Right lobe of liver (tissue), 6 donors: ENCODE results near the gene HNRNPA3. TPM values are rescaled to one million over a fixed set of nuclear protein-coding genes. Genes with fewer than 3 reads are reported as not detected.
A peak's percentile ranks its signal among the peaks of the same experiment; 100 is the strongest.
"Not testable (repeated sequence)": the region's sequence is repeated elsewhere in the genome, so short reads cannot be mapped to it uniquely, and the experiment has no call there.

Experiments
- ATAC-seq, 4 donors: fragments of 200-7000 bp; cut with Tn5 transposase; one replicate each; pipeline ENCODE4 v1.9.1; 2020; ENCODE audit warnings: mild to moderate bottlenecking in 4 of 4, moderate library complexity in 4 of 4
- DNase-seq, 3 donors: peaks; one replicate each; pipeline ENCODE4 v3.0.0-alpha.2; 2020
- H3K27ac ChIP-seq, 3 donors: fragments of 200-600 bp; one replicate each; pipeline ENCODE4 v1.8.0; 2022
- H3K27me3 ChIP-seq, 2 donors: fragments of 200-600 bp; one replicate each; pipeline ENCODE4 v1.8.0; 2022
- H3K36me3 ChIP-seq, 4 donors: fragments of 200-600 bp; sonication (generic) in 1 of 4; one replicate each; pipeline versions ENCODE4 v1.5.1 to v1.8.0; 2017 to 2022; ENCODE audit warnings: control low read depth in 1 of 4
- H3K4me1 ChIP-seq, 4 donors: fragments of 200-600 bp; sonication (generic) in 1 of 4; one replicate each; pipeline versions ENCODE4 v1.5.1 to v1.8.0; 2017 to 2022; ENCODE audit warnings: control low read depth in 1 of 4
- H3K4me3 ChIP-seq, 3 donors: fragments of 200-600 bp; one replicate each; pipeline ENCODE4 v1.8.0; 2022
- H3K9me3 ChIP-seq, 4 donors: fragments of 200-600 bp; sonication (generic) in 1 of 4; one replicate each; pipeline versions ENCODE4 v1.5.1 to v1.8.0; 2017 to 2022; ENCODE audit warnings: control low read depth in 1 of 4
- POLR2A ChIP-seq: fragments of 450-650 bp; IDR thresholded peaks from one replicate; pipeline ENCODE4 v1.6.1; 2017; ENCODE audit warnings: antibody characterized with exemption, mild to moderate bottlenecking
- WGBS: methylation state at CpG from one replicate; pipeline ENCODE4 v1.1.6; 2018; ENCODE audit warnings: low coverage, low lambda C conversion rate; ENCODE audit not compliant: insufficient coverage; ENCODE audit errors: missing lambda C conversion rate; 5-methylcytosine and 5-hydroxymethylcytosine counted together
- intact Hi-C, 2 donors: fragments of 100-400 bp; cut with DNase I; formaldehyde crosslinking; loops; one replicate each; pipeline versions ENCODE4 v1.11.2 to v1.14.1; 2022
- total RNA-seq, 6 experiments: library from RNA; depleted of rRNA in 2 of 6; stranded (reverse); fragments of >200 nt in 2 of 6; fragmentation: NEBNext Ultra II Directional in 3 of 6; extraction: Animal tissue kit (Norgen Biotek cat#: 25700) in 3 of 6; gene quantifications; one replicate each; pipeline versions ENCODE4 v1.1.0 to v1.2.4, GENCODE V29; 2016 to 2023
- TF ChIP-seq, protein P1 (sequence below), 4 donors: fragments of 200-600 bp in 3 of 4; fragments of 450-650 bp in 1 of 4; IDR thresholded peaks; one replicate each; pipeline versions ENCODE4 v1.5.1 to v1.8.0; 2016 to 2022; ENCODE audit warnings: antibody characterized with exemption in 4 of 4, mild to moderate bottlenecking in 2 of 4
- donor health status: DM: no; HTN: yes; CAD: no.
- donor health status: DM: no; HTN: no; CAD: no.
- donor health status: DM: no; HTN: no; CAD: no.
- donor health status: DM: no; HTN: yes; CAD: no.
- donor health status: DM: no; HTN: yes; CAD: no.

The HNRNPA3 gene
- total RNA-seq, 6 experiments from 2014 or later: 22.4 to 70.4 (median 54.8) TPM

DNA sequence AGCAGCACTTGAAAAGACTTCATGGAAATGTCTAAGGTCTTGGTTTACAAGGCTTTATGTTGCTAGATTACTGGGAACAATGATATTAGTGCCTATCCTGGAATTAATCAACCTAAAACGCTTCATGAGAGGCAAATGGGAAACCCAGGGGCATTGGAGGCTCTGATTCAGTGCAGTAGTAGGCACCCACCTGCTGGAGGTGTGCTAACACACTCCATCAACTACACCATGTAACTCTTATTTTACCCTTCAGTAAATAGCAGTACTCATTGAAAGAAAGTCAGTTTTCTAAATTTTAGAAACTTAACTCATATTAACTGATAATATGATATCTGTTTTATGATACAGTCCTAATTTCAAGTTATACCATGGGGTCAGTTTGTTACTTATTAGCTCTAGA, 17.4 kb upstream of the HNRNPA3 start:
- Histone ChIP-seq H3K36me3 (no peaks in the 10 kb centered on the region), H3K27ac (no peak overlapping the region), H3K4me3 (no peak overlapping the region), H3K27me3 (no peaks in the 10 kb centered on the region), H3K4me1 (no peaks in the 10 kb centered on the region), H3K9me3 (no peaks in the 10 kb centered on the region)
- intact Hi-C loops: no loop called here
- WGBS: 70% methylated on average over 1 of the region's 1 CpG
- ATAC-seq (no peak), DNase-seq (no peak)
- TF ChIP-seq, protein P1, sequence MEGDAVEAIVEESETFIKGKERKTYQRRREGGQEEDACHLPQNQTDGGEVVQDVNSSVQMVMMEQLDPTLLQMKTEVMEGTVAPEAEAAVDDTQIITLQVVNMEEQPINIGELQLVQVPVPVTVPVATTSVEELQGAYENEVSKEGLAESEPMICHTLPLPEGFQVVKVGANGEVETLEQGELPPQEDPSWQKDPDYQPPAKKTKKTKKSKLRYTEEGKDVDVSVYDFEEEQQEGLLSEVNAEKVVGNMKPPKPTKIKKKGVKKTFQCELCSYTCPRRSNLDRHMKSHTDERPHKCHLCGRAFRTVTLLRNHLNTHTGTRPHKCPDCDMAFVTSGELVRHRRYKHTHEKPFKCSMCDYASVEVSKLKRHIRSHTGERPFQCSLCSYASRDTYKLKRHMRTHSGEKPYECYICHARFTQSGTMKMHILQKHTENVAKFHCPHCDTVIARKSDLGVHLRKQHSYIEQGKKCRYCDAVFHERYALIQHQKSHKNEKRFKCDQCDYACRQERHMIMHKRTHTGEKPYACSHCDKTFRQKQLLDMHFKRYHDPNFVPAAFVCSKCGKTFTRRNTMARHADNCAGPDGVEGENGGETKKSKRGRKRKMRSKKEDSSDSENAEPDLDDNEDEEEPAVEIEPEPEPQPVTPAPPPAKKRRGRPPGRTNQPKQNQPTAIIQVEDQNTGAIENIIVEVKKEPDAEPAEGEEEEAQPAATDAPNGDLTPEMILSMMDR (IDR thresholded peaks at IDR 0.05): no peak
- no peak for TF ChIP-seq POLR2A

- H3K9me3 ChIP-seq, H3K4me3 ChIP-seq, H3K27me3 ChIP-seq, H3K27ac ChIP-seq, intact Hi-C loops, H3K36me3 ChIP-seq, ATAC-seq, DNase-seq: not testable (repeated sequence)
- WGBS: 92% methylated on average over 7 of the region's 7 CpGs
- peaks cover 0 to 11% (median 0%) of the 10 kb centered on the region in 4 donors for H3K4me1 ChIP-seq
Measured at GRCh38 chr2:177200419-177200818, 12.2 kb upstream of the HNRNPA3 start.

DNA sequence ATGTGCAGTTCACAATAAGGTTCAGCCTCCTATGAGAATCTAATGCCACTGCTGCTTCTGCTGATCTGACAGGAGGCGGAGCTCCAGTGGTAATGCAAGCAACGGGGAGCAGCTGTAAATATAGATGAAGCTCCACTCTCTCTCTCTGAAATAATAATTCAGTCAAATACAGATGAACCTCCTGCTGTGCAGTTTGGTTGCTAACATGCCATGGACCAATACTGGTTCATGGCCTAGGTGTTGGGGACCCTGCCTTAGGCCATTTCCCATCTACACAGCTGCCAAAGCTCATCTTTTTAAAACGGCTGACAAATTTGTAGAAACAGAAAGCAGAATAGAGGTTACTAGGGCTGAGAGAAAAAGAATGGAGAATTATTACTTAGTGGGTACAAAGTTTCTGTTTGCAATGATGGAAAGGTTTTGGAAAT, 10.7 kb upstream of the HNRNPA3 start:
- H3K9me3 ChIP-seq: no peaks in the 10 kb centered on the region
- no peak overlapping the region for H3K4me3 ChIP-seq
- WGBS: 29% methylated on average over 3 of the region's 3 CpGs
- ATAC-seq: peak; percentile 64 to 80 (median 74)
- peaks cover 0 to 11% (median 0%) of the 10 kb centered on the region in 4 donors for H3K4me1 ChIP-seq
- no peaks in the 10 kb centered on the region for H3K27me3 ChIP-seq
- no peak for DNase-seq
- H3K36me3 ChIP-seq: no peaks in the 10 kb centered on the region
- TF ChIP-seq POLR2A: no peak
- TF ChIP-seq, protein P1 (IDR thresholded peaks at IDR 0.05): no peak
- intact Hi-C loops: no loop called here
- H3K27ac ChIP-seq: peak overlapping the region in 1 of 3 donors; percentile 27

DNA sequence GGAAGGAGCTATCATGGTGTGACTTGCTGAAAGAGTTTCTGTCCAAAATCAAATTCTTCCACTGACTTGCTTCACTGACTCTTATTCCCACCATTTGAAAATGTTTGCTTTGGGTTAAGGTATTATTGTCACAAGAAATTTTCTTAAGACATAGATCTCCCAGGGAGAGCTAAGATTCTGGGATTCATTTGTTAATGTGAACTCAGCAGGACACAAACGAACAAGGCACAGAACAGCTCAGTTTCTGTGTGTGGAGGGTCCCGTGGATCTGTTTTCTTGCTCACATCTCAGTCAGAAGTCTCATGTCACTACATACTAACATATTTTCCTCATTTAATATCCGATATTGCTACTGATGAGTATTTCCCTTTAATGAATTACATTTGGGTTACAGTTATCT, 8.2 kb upstream of the HNRNPA3 start:
- ATAC-seq: no peak
- 76% methylated on average over 3 of the region's 3 CpGs for WGBS
- H3K4me3 ChIP-seq: no peak overlapping the region

GRCh38 chr2:177207101-177207500, 5.5 kb upstream of the HNRNPA3 start:
- H3K9me3 ChIP-seq: no peaks in the 10 kb centered on the region
- H3K27me3 ChIP-seq: no peaks in the 10 kb centered on the region
- ATAC-seq (no peak), DNase-seq (no peak)
- 55% methylated on average over 1 of the region's 2 CpGs for WGBS
- H3K4me3 ChIP-seq: no peak overlapping the region
- peaks cover 0 to 9% (median 0%) of the 10 kb centered on the region in 4 donors for H3K4me1 ChIP-seq
- intact Hi-C loops: no loop called here
- no peak overlapping the region for H3K27ac ChIP-seq
- TF ChIP-seq POLR2A: no peak
- TF ChIP-seq, protein P1 (IDR thresholded peaks at IDR 0.05): no peak
- no peaks in the 10 kb centered on the region for H3K36me3 ChIP-seq

More for the DNA sequence above, 8.2 kb upstream of the HNRNPA3 start:
- H3K27ac ChIP-seq: no peak overlapping the region
- H3K4me1 ChIP-seq: peaks cover 0 to 11% (median 0%) of the 10 kb centered on the region in 4 donors
- intact Hi-C loops: no loop called here
- DNase-seq: no peak
- TF ChIP-seq, protein P1 (IDR thresholded peaks at IDR 0.05): no peak
- TF ChIP-seq POLR2A: no peak
- no peaks in the 10 kb centered on the region for H3K27me3 ChIP-seq
- no peaks in the 10 kb centered on the region for H3K36me3 ChIP-seq
- H3K9me3 ChIP-seq: no peaks in the 10 kb centered on the region
